ENCODE measurements around the gene FAM171A2.

DNA sequence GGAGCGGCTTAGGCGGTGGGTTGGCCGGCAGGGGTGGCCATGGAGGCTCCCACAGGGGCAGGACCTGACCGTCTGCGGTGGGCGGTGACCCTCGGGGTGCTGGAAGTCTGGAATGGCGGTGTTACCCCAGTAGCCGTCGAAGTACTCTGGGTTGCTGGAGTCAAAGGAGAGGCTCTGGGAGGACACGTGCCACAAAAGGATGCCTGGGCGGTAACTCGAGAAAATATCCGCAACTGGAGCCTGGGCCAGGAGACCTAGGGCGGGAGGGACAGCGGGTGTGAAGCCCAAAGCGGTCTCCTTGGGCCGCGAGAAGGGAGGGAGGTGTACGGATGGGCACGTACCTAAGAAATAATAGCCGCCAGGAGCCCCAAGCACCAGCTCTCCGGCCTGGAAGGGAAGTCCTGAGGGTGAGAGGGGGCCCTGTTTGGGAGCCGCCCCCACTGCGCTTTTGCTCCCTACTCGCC, 21.2 kb upstream of the FAM171A2 start:
- TF ChIP-seq GATA2 (IDR thresholded peaks at IDR 0.05; ENCODE audit: low read depth, low read length) (no peak), GATA3 (IDR thresholded peaks at IDR 0.05; ENCODE audit: low read depth, low read length) (no peak)

Data from SH-SY5Y (cell line).